ENCODE data around the gene OR11H6. TPM values are rescaled to one million over a fixed set of nuclear protein-coding genes. Genes with fewer than 3 reads are reported as not detected.
"Not testable (repeated sequence)": the region's sequence is repeated elsewhere in the genome, so short reads cannot be mapped to it uniquely, and the experiment has no call there.

The OR11H6 gene
- total RNA-seq, 4 donors from 2014 or later: not detected

DNA sequence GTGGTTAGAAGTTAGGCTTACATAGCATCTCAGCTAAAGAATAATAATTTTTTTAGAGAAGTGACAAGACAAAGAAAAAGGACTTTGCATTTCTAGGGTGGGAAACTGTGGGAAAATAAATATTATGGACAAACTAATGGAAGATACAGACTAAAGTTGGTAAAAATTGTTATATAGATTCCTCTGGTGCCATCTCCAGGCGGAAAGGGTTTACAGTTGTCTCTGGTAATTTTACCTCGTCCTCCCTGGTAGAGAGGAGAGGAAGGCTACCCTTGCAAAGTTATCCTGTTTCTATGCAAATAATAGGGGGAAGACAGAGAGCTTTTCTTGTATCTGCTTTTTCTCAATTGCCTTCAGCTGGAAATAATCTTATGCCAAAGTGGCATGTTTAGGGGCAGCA, 27.6 kb upstream of the OR11H6 start:
- Histone ChIP-seq H3K27ac (no peak overlapping the region), H3K9me3 (no peaks in the 10 kb centered on the region), H3K4me1 (no peaks in the 10 kb centered on the region), H3K4me3 (no peak overlapping the region), H3K27me3 (no peaks in the 10 kb centered on the region), H3K36me3 (no peaks in the 10 kb centered on the region)
- no peak for DNase-seq (ENCODE audit: low spot score in 2 of 2)
- 57% methylated on average over 2 of the region's 2 CpGs for WGBS
- TF ChIP-seq EP300 (IDR thresholded peaks at IDR 0.05) (no peak), POLR2A (IDR thresholded peaks at IDR 0.05) (no peak), CTCF (IDR thresholded peaks at IDR 0.05) (no peak), POLR2AphosphoS5 (IDR thresholded peaks at IDR 0.05) (no peak)

DNA sequence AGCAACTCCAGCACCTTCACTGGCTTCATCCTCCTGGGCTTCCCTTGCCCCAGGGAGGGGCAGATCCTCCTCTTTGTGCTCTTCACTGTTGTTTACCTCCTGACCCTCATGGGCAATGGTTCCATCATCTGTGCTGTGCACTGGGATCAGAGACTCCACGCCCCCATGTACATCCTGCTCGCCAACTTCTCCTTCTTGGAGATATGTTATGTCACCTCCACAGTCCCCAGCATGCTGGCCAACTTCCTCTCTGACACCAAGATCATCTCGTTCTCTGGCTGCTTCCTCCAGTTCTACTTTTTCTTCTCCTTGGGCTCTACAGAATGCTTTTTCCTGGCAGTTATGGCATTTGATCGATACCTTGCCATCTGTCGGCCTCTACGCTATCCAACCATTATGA, 26.1 kb upstream of the OR11H6 start:
- no peak overlapping the region for H3K27ac ChIP-seq
- no peak for TF ChIP-seq POLR2AphosphoS5 (IDR thresholded peaks at IDR 0.05)
- no peak for TF ChIP-seq EP300 (IDR thresholded peaks at IDR 0.05)
- no peak for TF ChIP-seq CTCF (IDR thresholded peaks at IDR 0.05)
- no peak for TF ChIP-seq POLR2A (IDR thresholded peaks at IDR 0.05)
- DNase-seq (ENCODE audit: low spot score in 2 of 2): no peak
- H3K9me3 ChIP-seq: no peaks in the 10 kb centered on the region
- H3K36me3 ChIP-seq: no peaks in the 10 kb centered on the region
- H3K27me3 ChIP-seq: no peaks in the 10 kb centered on the region
- WGBS: 86% methylated on average over 6 of the region's 6 CpGs
- H3K4me3 ChIP-seq: no peak overlapping the region
- no peaks in the 10 kb centered on the region for H3K4me1 ChIP-seq

GRCh38 chr14:20198991-20199390, 24.5 kb upstream of the OR11H6 start:
- H3K9me3 ChIP-seq: no peaks in the 10 kb centered on the region
- H3K4me3 ChIP-seq: no peak overlapping the region
- no peak overlapping the region for H3K27ac ChIP-seq
- H3K36me3 ChIP-seq: no peaks in the 10 kb centered on the region
- TF ChIP-seq POLR2AphosphoS5 (IDR thresholded peaks at IDR 0.05): no peak
- no peak for TF ChIP-seq EP300 (IDR thresholded peaks at IDR 0.05)
- TF ChIP-seq POLR2A (IDR thresholded peaks at IDR 0.05): no peak
- TF ChIP-seq CTCF (IDR thresholded peaks at IDR 0.05): no peak
- WGBS: 78% methylated on average over 5 of the region's 5 CpGs
- no peak for DNase-seq (ENCODE audit: low spot score in 2 of 2)
- no peaks in the 10 kb centered on the region for H3K4me1 ChIP-seq
- no peaks in the 10 kb centered on the region for H3K27me3 ChIP-seq

DNA sequence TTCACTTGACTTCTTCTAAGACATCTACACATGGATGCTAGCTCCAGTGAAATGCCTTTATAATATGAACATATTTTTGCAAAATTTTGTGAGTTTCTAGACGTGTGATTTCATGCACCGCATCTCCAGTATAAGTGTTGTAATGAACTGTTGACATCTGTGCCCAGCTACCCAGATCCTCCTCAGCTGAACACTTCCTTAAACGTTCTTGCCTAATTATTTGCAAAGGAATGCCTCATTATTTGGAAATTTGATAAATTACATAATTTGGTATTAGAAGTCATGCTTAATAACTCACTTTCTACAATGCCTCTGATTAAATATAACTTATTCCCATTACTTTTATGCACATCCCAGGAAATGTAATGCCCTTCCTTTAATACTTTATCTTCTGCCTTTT, 18.8 kb upstream of the OR11H6 start:
- Histone ChIP-seq H3K4me3 (no peak overlapping the region), H3K27ac (no peak overlapping the region), H3K4me1 (no peaks in the 10 kb centered on the region), H3K36me3 (no peaks in the 10 kb centered on the region), H3K9me3 (no peaks in the 10 kb centered on the region), H3K27me3 (no peaks in the 10 kb centered on the region)
- WGBS: 61% methylated on average over 3 of the region's 3 CpGs
- no peak for DNase-seq (ENCODE audit: low spot score in 2 of 2)
- TF ChIP-seq POLR2AphosphoS5 (IDR thresholded peaks at IDR 0.05) (no peak), POLR2A (IDR thresholded peaks at IDR 0.05) (no peak), EP300 (IDR thresholded peaks at IDR 0.05) (no peak), CTCF (IDR thresholded peaks at IDR 0.05) (no peak)

GRCh38 chr14:20209595-20209994, 13.9 kb upstream of the OR11H6 start:
- Histone ChIP-seq H3K4me3 (no peak overlapping the region), H3K4me1 (no peaks in the 10 kb centered on the region), H3K27me3 (no peaks in the 10 kb centered on the region), H3K9me3 (no peaks in the 10 kb centered on the region), H3K27ac (no peak overlapping the region), H3K36me3 (no peaks in the 10 kb centered on the region)
- TF ChIP-seq CTCF (IDR thresholded peaks at IDR 0.05) (no peak), POLR2AphosphoS5 (IDR thresholded peaks at IDR 0.05) (no peak), POLR2A (IDR thresholded peaks at IDR 0.05) (no peak), EP300 (IDR thresholded peaks at IDR 0.05) (no peak)
- 91% methylated on average over 2 of the region's 2 CpGs for WGBS
- DNase-seq (ENCODE audit: low spot score in 2 of 2): no peak

- not testable (repeated sequence) for H3K27me3 ChIP-seq; DNase-seq (ENCODE audit: low spot score in 2 of 2); H3K9me3 ChIP-seq; H3K4me1 ChIP-seq; H3K27ac ChIP-seq; H3K36me3 ChIP-seq; H3K4me3 ChIP-seq
- WGBS: no CpG with 5 or more reads among the region's 28 CpGs
Observed at GRCh38 chr14:20212406-20212805, 11.1 kb upstream of the OR11H6 start.
